Osteocyte (in vitro differentiated cells): ENCODE data around the gene TRAF2. TPM values are rescaled to one million over a fixed set of nuclear protein-coding genes. Genes with fewer than 3 reads are reported as not detected.

Source experiments
- DNase-seq: peaks from one replicate; pipeline ENCODE4 v3.0.0; 2021; ENCODE audit warnings: mixed read lengths; ENCODE audit not compliant: unreplicated experiment; ENCODE audit errors: extremely low spot score
- H3K27ac Mint-ChIP-seq: one replicate; pipeline ENCODE4 v1.8.0; 2021; ENCODE audit warnings: mild to moderate bottlenecking, mixed read lengths; ENCODE audit not compliant: unreplicated experiment
- H3K27me3 Mint-ChIP-seq: one replicate; pipeline ENCODE4 v1.8.0; 2021; ENCODE audit warnings: mixed read lengths; ENCODE audit not compliant: unreplicated experiment
- H3K36me3 Mint-ChIP-seq: one replicate; pipeline ENCODE4 v1.8.0; 2021; ENCODE audit warnings: mixed read lengths; ENCODE audit not compliant: unreplicated experiment
- H3K4me1 Mint-ChIP-seq: one replicate; pipeline ENCODE4 v1.8.0; 2021; ENCODE audit warnings: mixed read lengths; ENCODE audit not compliant: unreplicated experiment
- H3K4me3 Mint-ChIP-seq: one replicate; pipeline ENCODE4 v1.8.0; 2021; ENCODE audit warnings: mild to moderate bottlenecking, moderate library complexity, mixed read lengths; ENCODE audit not compliant: unreplicated experiment
- H3K9me3 Mint-ChIP-seq: one replicate; pipeline ENCODE4 v1.8.0; 2021; ENCODE audit warnings: mixed read lengths; ENCODE audit not compliant: unreplicated experiment
- CTCF ChIP-seq: fragments of 200-600 bp; sonication (generic); IDR thresholded peaks from 2 replicates; pipeline ENCODE4 v1.5.0; 2021; ENCODE audit warnings: antibody characterized with exemption, mild to moderate bottlenecking, moderate library complexity
- total RNA-seq: library from RNA; stranded (reverse); gene quantifications from 2 replicates; pipeline ENCODE4 v1.2.1, GENCODE V29; 2021

The TRAF2 gene
- total RNA-seq, 1 donor from 2014 or later, result 14.4 TPM

- Mint-ChIP-seq H3K27ac (no peak overlapping the region), H3K4me3 (no peak overlapping the region), H3K36me3 (peaks cover 21% of the 10 kb centered on the region), H3K4me1 (no peaks in the 10 kb centered on the region), H3K9me3 (no peaks in the 10 kb centered on the region), H3K27me3 (no peaks in the 10 kb centered on the region)
- no peak for TF ChIP-seq CTCF
- DNase-seq, result no peak
Measured at GRCh38 chr9:136921718-136922117, 35.4 kb downstream of the TRAF2 start.

- Mint-ChIP-seq H3K9me3 (no peaks in the 10 kb centered on the region), H3K27ac (no peak overlapping the region), H3K4me3 (no peak overlapping the region), H3K36me3 (peaks cover 13% of the 10 kb centered on the region), H3K4me1 (no peaks in the 10 kb centered on the region), H3K27me3 (no peaks in the 10 kb centered on the region)
- DNase-seq, result no peak
- TF ChIP-seq CTCF, result no peak
Measured at GRCh38 chr9:136922540-136922939, 36.2 kb downstream of the TRAF2 start.

- Mint-ChIP-seq H3K27ac (no peak overlapping the region), H3K9me3 (no peaks in the 10 kb centered on the region), H3K36me3 (peaks cover 13% of the 10 kb centered on the region), H3K4me3 (no peak overlapping the region), H3K4me1 (no peaks in the 10 kb centered on the region), H3K27me3 (no peaks in the 10 kb centered on the region)
- no peak for TF ChIP-seq CTCF
- no peak for DNase-seq
Measured at GRCh38 chr9:136923881-136924280, 37.6 kb downstream of the TRAF2 start.

GRCh38 chr9:136925414-136926153, 39.3 kb downstream of the TRAF2 start:
- H3K27ac Mint-ChIP-seq, result no peak overlapping the region
- H3K36me3 Mint-ChIP-seq, result peaks cover 7% of the 10 kb centered on the region
- H3K27me3 Mint-ChIP-seq, result no peaks in the 10 kb centered on the region
- TF ChIP-seq CTCF, result no peak
- no peak overlapping the region for H3K4me3 Mint-ChIP-seq
- DNase-seq, result no peak
- no peaks in the 10 kb centered on the region for H3K9me3 Mint-ChIP-seq
- H3K4me1 Mint-ChIP-seq, result no peaks in the 10 kb centered on the region

GRCh38 chr9:136926154-136926704, 39.9 kb downstream of the TRAF2 start:
- no peak for TF ChIP-seq CTCF
- Mint-ChIP-seq H3K36me3 (peaks cover 4% of the 10 kb centered on the region), H3K9me3 (no peaks in the 10 kb centered on the region), H3K4me3 (no peak overlapping the region), H3K27me3 (no peaks in the 10 kb centered on the region), H3K4me1 (no peaks in the 10 kb centered on the region), H3K27ac (no peak overlapping the region)
- DNase-seq, result no peak
